Measurements from ENCODE around the gene TPRN. TPM values are rescaled to one million over a fixed set of nuclear protein-coding genes. Genes with fewer than 3 reads are reported as not detected.

The TPRN gene
- total RNA-seq, 4 donors from 2014 or later = 0.29 to 17.1 (median 5.5) TPM

DNA sequence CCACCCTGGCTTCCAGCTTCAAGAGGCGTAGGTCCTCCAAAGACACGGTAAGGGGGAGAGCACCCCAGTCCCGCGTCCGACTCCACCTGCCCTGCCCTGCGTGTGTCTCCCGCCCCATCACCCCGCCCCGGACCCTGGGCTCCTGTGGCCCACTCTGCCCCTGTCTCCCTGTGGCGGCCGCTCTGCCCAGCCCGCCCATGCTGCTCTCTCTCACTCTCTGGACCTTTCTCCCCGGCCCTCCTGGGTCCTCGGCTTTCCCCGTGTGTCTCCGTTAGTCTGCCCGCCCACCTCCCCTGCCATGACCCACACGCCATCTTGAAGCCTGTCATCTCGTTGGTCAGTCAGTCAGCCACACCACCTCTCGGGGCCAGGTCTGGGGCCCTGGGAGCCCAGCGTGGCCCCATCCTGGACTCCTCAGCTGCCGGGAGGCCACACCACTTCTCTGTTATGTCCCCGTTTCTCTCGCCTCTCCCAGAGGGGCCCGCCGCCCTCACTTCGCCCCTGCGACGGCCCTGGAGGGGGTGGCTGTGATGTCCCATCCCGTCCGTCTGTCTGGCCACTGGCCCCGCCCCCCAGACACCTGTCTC, 35.2 kb downstream of the TPRN start:
- intact Hi-C loops (cut with DNase I; ENCODE audit: low total_unique reads) = no loop called here
- DNase-seq = no peak
- TF ChIP-seq, protein P1, sequence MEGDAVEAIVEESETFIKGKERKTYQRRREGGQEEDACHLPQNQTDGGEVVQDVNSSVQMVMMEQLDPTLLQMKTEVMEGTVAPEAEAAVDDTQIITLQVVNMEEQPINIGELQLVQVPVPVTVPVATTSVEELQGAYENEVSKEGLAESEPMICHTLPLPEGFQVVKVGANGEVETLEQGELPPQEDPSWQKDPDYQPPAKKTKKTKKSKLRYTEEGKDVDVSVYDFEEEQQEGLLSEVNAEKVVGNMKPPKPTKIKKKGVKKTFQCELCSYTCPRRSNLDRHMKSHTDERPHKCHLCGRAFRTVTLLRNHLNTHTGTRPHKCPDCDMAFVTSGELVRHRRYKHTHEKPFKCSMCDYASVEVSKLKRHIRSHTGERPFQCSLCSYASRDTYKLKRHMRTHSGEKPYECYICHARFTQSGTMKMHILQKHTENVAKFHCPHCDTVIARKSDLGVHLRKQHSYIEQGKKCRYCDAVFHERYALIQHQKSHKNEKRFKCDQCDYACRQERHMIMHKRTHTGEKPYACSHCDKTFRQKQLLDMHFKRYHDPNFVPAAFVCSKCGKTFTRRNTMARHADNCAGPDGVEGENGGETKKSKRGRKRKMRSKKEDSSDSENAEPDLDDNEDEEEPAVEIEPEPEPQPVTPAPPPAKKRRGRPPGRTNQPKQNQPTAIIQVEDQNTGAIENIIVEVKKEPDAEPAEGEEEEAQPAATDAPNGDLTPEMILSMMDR (IDR thresholded peaks at IDR 0.05) = no peak
- no peak for TF ChIP-seq POLR2A (IDR thresholded peaks at IDR 0.05)
- Histone ChIP-seq H3K27ac (no peak overlapping the region), H3K4me1 (peaks cover 4 to 38% of the 10 kb centered on the region in 2 donors), H3K9me3 (no peaks in the 10 kb centered on the region), H3K27me3 (peaks cover 60 to 78% of the 10 kb centered on the region in 2 donors), H3K36me3 (no peaks in the 10 kb centered on the region), H3K4me3 (no peak overlapping the region)

- H3K4me1 ChIP-seq = peaks cover 4 to 37% of the 10 kb centered on the region in 2 donors
- H3K27ac ChIP-seq = no peak overlapping the region
- no peak for DNase-seq
- H3K9me3 ChIP-seq = no peaks in the 10 kb centered on the region
- TF ChIP-seq, protein P1 (IDR thresholded peaks at IDR 0.05) = no peak
- TF ChIP-seq POLR2A (IDR thresholded peaks at IDR 0.05) = no peak
- intact Hi-C loops (cut with DNase I; ENCODE audit: low total_unique reads) = no loop called here
- H3K27me3 ChIP-seq = peaks cover 58 to 79% of the 10 kb centered on the region in 2 donors
- H3K4me3 ChIP-seq = no peak overlapping the region
- H3K36me3 ChIP-seq = no peaks in the 10 kb centered on the region
Observed at GRCh38 chr9:137164370-137165249, 35.9 kb downstream of the TPRN start.

GRCh38 chr9:137163805-137164204, 36.7 kb downstream of the TPRN start:
- Histone ChIP-seq H3K27ac (no peak overlapping the region), H3K27me3 (peaks cover 53 to 87% of the 10 kb centered on the region in 2 donors), H3K4me3 (no peak overlapping the region), H3K36me3 (no peaks in the 10 kb centered on the region), H3K4me1 (peaks cover 4 to 29% of the 10 kb centered on the region in 2 donors), H3K9me3 (no peaks in the 10 kb centered on the region)
- DNase-seq = no peak
- no peak for TF ChIP-seq POLR2A (IDR thresholded peaks at IDR 0.05)
- TF ChIP-seq, protein P1 (IDR thresholded peaks at IDR 0.05) = no peak
- intact Hi-C loops (cut with DNase I; ENCODE audit: low total_unique reads) = no loop called here

GRCh38 chr9:137163365-137163715, 37.2 kb downstream of the TPRN start:
- Histone ChIP-seq H3K27me3 (peaks cover 48 to 91% of the 10 kb centered on the region in 2 donors), H3K9me3 (no peaks in the 10 kb centered on the region), H3K4me1 (peaks cover 4 to 25% of the 10 kb centered on the region in 2 donors), H3K27ac (no peak overlapping the region), H3K36me3 (no peaks in the 10 kb centered on the region), H3K4me3 (no peak overlapping the region)
- intact Hi-C loops (cut with DNase I; ENCODE audit: low total_unique reads) = no loop called here
- no peak for DNase-seq
- TF ChIP-seq, protein P1 (IDR thresholded peaks at IDR 0.05) = no peak
- TF ChIP-seq POLR2A (IDR thresholded peaks at IDR 0.05) = no peak
